H1 (cell line): ENCODE results near the gene NEB.

Experiments
- POLR2A ChIP-seq, 2 experiments: IDR thresholded peaks; 1 replicate in 1 of 2; 2 replicates in 1 of 2; pipeline ENCODE4 v1.6.1; 2011; ENCODE audit warnings: low read depth in 2 of 2, low read length in 2 of 2, mild to moderate bottlenecking in 2 of 2; ENCODE audit errors: control extremely low read depth in 1 of 2
- POLR2AphosphoS5 ChIP-seq: IDR thresholded peaks from 2 replicates; pipeline ENCODE4 v1.6.1; 2011; ENCODE audit warnings: low read depth, low read length
- SIRT6 ChIP-seq: IDR thresholded peaks from one replicate; pipeline ENCODE4 v1.7.1; 2012; ENCODE audit warnings: low read length, inconsistent platforms

- TF ChIP-seq POLR2A (IDR thresholded peaks at IDR 0.05; ENCODE audit: control extremely low read depth in 1 of 2, low read depth in 2 of 2, low read length in 2 of 2) (no peak), POLR2AphosphoS5 (no peak), SIRT6 (no peak)
Measured at GRCh38 chr2:151459358-151459757, 274.9 kb downstream of the NEB start.
